ENCODE data around the gene IRAK1. TPM values are rescaled to one million over a fixed set of nuclear protein-coding genes. Genes with fewer than 3 reads are reported as not detected.

IRAK1 gene
- polyA plus RNA-seq, 12 donors: 27.7 to 48.5 (median 39.2) TPM; not detected in 1

DNA sequence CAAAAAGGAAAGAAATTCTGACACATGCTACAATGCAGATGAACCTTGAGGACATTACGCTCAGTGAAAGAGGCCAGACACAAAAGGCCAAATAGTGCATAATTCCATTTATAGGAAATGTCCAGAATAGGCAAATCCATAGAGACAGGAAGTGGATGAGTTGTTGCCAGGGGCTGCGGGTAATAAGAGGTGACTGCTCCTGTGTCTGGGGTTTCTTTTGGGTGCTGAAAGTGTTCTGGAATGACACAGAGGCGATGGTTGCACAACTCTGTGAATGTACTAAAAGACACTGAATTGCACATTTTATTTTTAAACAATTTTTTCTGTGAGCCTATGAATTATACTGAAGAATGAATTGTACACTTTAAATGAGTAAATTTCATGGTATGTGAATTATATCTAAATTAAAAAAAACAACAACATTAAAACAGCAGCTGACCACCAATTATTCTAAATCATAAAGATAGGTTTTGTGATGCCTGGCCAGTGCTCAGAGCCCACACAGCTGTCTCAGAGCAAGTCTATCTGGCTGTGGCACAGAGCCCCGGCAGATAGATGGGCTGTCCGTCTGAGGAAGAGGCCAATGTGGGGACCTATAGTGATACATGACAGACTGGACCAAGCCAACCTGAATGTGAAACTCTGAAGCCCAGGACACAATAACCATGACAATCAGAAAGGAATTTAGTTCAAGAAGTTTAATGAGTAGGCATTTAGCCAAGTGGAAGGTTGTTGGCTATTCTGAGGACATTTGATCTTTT lies 23.5 kb upstream of the IRAK1 start:
- no peak for DNase-seq

DNA sequence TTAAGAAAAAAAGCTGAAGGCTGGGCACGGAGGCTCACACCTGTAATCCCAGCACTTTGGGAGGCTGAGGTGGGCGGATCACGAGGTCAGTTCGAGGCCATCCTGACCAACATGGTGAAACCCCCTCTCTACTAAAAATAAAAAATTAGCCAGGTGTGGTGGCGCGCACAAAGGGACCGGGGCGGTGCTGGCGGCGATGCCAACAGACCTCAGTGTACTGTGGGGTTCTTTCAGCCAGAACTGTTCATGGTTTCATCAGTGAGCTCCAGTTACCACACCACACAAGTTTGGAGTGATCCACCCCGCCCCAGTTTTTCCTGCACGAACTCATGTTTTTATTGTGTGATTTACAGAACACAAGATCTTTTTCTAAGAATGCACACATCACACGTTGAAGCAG lies 21.2 kb upstream of the IRAK1 start:
- DNase-seq: no peak

- DNase-seq: no peak
Observed at GRCh38 chrX:154040307-154040756, 20.6 kb upstream of the IRAK1 start.

GRCh38 chrX:154039577-154039976 lies 19.9 kb upstream of the IRAK1 start:
- no peak for DNase-seq

- DNase-seq: no peak
Observed at GRCh38 chrX:154038656-154039055, 19.0 kb upstream of the IRAK1 start.

GRCh38 chrX:154037754-154038153 lies 18.1 kb upstream of the IRAK1 start:
- DNase-seq: no peak

DNA sequence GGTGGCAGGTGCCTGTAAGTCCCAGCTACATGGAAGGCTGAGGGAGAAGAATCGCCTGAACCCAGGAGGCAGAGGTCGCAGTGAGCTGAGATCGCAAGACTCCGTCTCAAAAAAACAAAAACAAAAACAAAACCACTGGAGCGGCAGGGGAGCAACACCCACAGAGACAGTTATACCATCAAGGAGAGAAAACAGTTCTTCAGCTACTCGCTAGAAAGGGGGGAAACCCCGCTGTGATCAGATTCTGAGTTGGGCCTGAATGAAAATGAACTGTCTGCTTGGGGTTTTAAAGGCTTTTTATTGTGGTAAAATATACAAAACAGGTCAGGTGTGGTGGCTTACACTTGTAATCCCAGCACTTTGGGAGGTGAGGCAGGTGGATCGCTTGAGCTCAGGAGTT lies 16.8 kb upstream of the IRAK1 start:
- DNase-seq: no peak

DNA sequence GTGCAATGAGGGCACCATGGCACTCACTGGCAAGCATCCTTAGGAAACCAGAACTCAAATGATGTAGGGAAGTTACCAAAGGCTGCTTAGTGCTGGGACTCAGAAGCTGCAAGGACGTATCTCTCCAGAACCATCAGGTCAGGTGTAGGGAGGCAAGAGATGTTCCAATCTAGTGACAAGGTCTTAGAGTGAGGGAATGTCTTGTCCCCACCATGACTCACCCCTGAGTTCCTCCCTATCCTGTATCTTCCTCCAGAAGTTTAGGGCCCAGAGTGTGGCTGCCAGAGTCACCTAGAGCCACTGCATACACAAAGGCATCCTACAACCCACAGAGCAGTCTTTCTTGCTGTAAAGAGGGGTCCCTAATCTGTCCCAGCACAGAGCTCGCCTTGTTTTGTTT lies 14.1 kb upstream of the IRAK1 start:
- no peak for DNase-seq

DNA sequence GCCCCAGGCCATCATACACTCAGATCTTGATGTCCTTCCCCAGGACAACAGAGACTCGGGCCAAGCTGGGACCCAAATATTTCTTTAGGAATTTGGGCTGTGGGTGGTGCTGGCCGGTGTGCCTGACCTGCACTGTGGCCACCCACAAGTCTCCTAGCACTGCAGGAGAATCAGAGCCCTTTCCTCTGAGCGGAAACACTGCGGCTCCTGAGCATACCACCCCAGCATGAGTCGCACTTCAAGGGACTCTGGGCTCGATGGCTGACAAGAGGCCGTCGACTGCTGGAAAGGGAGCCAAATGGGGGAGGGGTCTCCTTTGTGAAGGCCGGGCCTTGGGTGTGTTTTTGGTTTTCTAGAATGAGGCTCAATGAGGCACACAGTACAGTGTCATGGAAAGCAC lies 13.0 kb upstream of the IRAK1 start:
- no peak for DNase-seq

GRCh38 chrX:154032160-154032559 lies 12.5 kb upstream of the IRAK1 start:
- no peak for DNase-seq

DNA sequence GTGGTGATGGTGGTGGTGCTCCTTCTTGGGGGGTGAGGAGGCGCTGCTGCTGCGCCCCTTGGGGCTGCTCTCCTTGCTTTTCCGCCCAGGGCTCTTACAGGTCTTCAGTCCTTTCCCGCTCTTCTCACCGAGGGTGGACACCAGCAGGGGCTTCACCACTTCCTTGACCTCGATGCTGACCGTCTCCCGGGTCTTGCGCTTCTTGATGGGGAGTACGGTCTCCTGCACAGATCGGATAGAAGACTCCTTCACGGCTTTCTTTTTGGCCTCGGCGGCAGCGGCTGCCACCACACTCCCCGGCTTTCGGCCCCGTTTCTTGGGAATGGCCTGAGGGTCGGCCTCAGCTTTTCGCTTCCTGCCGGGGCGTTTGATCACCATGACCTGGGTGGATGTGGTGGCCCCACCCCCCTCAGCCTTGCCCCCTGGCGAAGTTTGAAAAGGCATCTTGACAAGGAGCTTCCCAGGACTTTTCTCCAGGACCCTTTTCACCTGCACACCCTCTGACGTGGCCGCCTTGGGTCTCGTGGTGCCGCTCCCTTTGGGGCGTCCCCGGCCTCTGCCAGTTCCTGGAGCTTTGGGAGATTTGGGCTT lies 11.1 kb upstream of the IRAK1 start:
- no peak for DNase-seq

- no peak for DNase-seq
Observed at GRCh38 chrX:154030266-154030665, 10.6 kb upstream of the IRAK1 start.

DNA sequence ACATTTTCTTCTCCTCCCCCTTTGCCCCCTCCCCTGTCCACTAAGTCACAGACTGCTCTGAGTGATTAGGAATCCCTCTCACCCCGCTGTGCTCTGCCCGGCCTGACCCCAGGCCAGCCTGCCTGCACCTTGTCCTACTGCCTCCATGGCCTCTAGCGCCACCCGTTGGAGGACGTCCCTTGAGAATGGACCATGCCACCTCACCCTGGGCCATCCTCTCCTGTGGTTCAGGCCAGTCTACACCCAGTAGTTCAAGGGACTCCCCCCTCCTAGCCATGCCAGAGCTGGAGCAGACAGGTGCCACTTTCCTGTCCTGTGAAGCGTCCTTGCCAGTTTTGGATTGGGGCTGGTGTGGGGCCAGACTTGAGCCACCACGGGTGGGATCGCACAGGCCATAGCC lies 9.7 kb upstream of the IRAK1 start:
- DNase-seq: no peak

DNA sequence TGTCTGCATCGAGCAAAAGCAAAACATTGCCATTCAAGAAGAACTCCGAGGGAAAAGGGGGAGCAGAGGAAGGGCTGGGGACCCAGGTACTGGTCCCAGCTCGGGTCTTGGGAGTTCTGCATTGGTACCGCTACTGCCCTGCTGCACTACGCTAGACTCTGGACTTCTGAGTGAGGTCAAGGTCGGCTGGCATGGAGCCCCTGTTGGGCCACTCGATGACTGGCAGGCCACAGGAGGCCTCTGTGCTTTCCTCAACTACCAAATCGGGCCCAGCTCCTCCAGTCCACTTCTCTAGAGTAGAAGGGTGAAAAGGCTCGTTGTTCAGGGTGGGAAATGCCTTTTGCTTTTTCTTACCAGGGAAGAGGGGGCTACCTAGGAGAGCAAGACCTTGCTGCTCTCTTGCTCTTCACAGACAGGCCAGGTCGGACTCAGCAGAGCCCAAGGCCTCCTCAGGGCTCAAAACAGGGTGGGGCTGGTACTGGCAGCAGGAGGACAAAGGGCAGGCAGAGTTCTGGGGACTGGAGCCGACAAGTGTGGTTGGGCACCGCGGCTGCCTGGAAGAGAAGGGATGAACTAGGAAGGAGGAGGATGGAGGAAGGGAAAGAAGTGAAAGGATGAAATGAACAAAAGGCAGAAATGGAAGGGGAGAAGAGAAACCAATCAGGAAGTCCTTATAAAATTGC lies 8.9 kb upstream of the IRAK1 start:
- DNase-seq: no peak

DNA sequence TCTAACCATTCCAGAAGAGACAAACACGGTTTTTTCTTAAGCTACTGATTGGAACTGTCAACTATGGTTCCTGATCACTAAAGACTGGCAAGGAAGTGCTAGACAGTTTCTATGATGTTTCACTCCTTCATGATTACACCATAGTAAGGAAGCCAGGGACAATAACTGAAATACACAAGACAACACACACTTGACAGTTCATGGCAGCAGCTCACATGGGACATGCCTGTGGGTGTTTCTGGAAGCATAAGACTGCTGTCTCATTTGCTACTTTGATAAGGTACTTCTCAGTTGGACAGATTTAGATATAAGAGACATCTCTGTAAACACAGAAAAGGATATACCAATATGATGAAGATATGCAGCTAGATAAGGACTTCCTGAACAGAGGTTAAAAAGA lies 8.3 kb upstream of the IRAK1 start:
- DNase-seq: no peak

DNA sequence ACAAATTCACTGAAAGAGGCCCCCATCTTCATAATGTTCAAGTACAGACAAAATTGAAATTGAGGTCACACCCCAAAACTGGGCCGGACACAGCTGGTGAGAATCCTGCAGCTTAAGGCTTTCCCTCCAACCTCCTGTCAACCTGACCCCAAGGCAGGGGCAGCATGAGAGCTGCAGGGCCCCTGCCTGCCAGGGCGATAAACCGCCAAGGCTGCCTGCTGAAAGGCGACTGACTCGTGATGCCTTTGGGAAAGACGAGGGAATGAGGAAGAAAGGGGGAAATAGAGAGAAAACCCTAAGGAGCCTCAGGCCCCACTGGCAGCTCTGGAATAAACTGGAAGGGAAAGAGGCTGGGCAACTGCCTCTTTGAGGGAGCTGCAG lies 7.3 kb upstream of the IRAK1 start:
- no peak for DNase-seq

GRCh38 chrX:154026136-154027021 lies 6.7 kb upstream of the IRAK1 start:
- DNase-seq: no peak

GRCh38 chrX:154025230-154025629 lies 5.5 kb upstream of the IRAK1 start:
- no peak for DNase-seq

GRCh38 chrX:154024271-154024670 lies 4.6 kb upstream of the IRAK1 start:
- DNase-seq: no peak

GRCh38 chrX:154023276-154024000 lies 3.7 kb upstream of the IRAK1 start:
- DNase-seq: no peak

DNA sequence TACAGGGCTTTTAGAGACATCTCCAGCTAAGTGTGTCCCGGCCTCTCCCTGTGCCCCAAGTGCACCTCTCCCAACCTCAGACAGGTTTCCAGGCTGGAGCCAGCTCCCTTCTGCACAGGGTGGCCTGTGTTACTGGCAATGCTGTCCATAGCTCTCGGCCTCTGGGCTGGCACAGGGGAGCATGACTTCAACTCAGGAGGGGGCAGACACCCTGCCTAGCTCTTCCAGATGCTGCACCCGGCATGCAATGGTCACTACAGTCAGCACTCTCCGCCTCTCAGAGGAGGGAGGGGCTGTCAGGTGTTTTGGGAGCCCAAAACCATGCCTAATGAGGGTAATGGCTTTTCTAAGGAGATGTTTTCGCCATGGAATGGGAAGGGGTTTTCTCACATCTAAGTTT lies 2.4 kb upstream of the IRAK1 start:
- DNase-seq: no peak
